CD14-positive monocyte (primary cell): ENCODE results near the gene RYR2. TPM values are rescaled to one million over a fixed set of nuclear protein-coding genes. Genes with fewer than 3 reads are reported as not detected.

ENCODE experiments used
- DNase-seq, 3 donors: peaks; one replicate each; pipeline ENCODE4 v3.0.0-alpha.2; 2011 to 2022
- H2AFZ ChIP-seq: 2 replicates; pipeline ENCODE4 v1.6.0; 2012; ENCODE audit warnings: mild to moderate bottlenecking, low read depth, low read length, inconsistent platforms; ENCODE audit not compliant: insufficient read depth, poor library complexity, severe bottlenecking
- H3K27ac ChIP-seq, 2 donors: 1 replicate in 1 of 2; 2 replicates in 1 of 2; pipeline ENCODE4 v1.5.1; 2012 to 2013; ENCODE audit warnings: low read length in 2 of 2, control low read depth in 1 of 2, inconsistent platforms in 1 of 2, low read depth in 1 of 2, mild to moderate bottlenecking in 1 of 2
- H3K27me3 ChIP-seq, 2 donors: one replicate each; pipeline versions ENCODE4 v1.6.0 to v1.6.1; 2011 to 2013; ENCODE audit warnings: low read length in 2 of 2; ENCODE audit not compliant: control insufficient read depth in 2 of 2, insufficient read depth in 2 of 2
- H3K36me3 ChIP-seq, 2 donors: replicated peaks in 1 of 2; 1 replicate in 1 of 2; 2 replicates in 1 of 2; pipeline versions ENCODE4 v1.5.1 to v1.6.1; 2012 to 2013; ENCODE audit warnings: low read length in 2 of 2, control low read depth in 1 of 2, inconsistent platforms in 1 of 2, mild to moderate bottlenecking in 1 of 2; ENCODE audit not compliant: insufficient read depth in 2 of 2, control insufficient read depth in 1 of 2
- H3K4me1 ChIP-seq, 2 donors: 1 replicate in 1 of 2; 2 replicates in 1 of 2; pipeline versions ENCODE4 v1.5.1 to v1.6.1; 2012 to 2013; ENCODE audit warnings: low read length in 2 of 2, control low read depth in 1 of 2, inconsistent platforms in 1 of 2, mild to moderate bottlenecking in 1 of 2, moderate library complexity in 1 of 2; ENCODE audit not compliant: insufficient read depth in 2 of 2, control insufficient read depth in 1 of 2
- H3K4me2 ChIP-seq: replicated peaks from 2 replicates; pipeline ENCODE3; 2012; ENCODE audit warnings: low read length, moderate library complexity, mild to moderate bottlenecking; ENCODE audit not compliant: poor library complexity, severe bottlenecking; ENCODE audit errors: extremely low read depth
- H3K4me3 ChIP-seq, 3 experiments: fragments of 200-600 bp in 1 of 3; sonication (generic) in 1 of 3; replicated peaks in 1 of 3; 1 replicate in 2 of 3; 2 replicates in 1 of 3; pipeline ENCODE4 v1.5.1; 2011 to 2013; ENCODE audit warnings: low read length in 3 of 3, mild to moderate bottlenecking in 3 of 3, control low read depth in 2 of 3, low read depth in 2 of 3, inconsistent platforms in 1 of 3, moderate library complexity in 1 of 3
- H3K79me2 ChIP-seq: 2 replicates; pipeline ENCODE4 v1.6.0; 2012; ENCODE audit warnings: mild to moderate bottlenecking, control low read depth, inconsistent platforms, low read length, moderate library complexity; ENCODE audit not compliant: insufficient read depth
- H3K9ac ChIP-seq: 2 replicates; pipeline ENCODE4 v1.6.0; 2017; ENCODE audit warnings: low read length, mild to moderate bottlenecking; ENCODE audit not compliant: insufficient read depth, poor library complexity, severe bottlenecking
- H3K9me3 ChIP-seq, 2 donors: replicated peaks in 1 of 2; 1 replicate in 1 of 2; 2 replicates in 1 of 2; pipeline versions ENCODE4 v1.5.1 to v1.6.1; 2012 to 2013; ENCODE audit warnings: low read length in 2 of 2, control low read depth in 1 of 2; ENCODE audit not compliant: control insufficient read depth in 1 of 2, insufficient read depth in 1 of 2
- H4K20me1 ChIP-seq: 2 replicates; pipeline ENCODE4 v1.6.0; 2012; ENCODE audit warnings: mild to moderate bottlenecking, low read length, control low read depth, moderate library complexity; ENCODE audit not compliant: insufficient read depth
- H3K27ac Mint-ChIP-seq, 7 donors: one replicate each; pipeline ENCODE4 v1.8.0; 2020; ENCODE audit warnings: mild to moderate bottlenecking in 7 of 7, mixed read lengths in 7 of 7, moderate library complexity in 6 of 7, inconsistent platforms in 2 of 7
- H3K27me3 Mint-ChIP-seq, 3 donors: one replicate each; pipeline ENCODE4 v1.8.0; 2021 to 2022; ENCODE audit warnings: low read depth in 3 of 3, mild to moderate bottlenecking in 3 of 3, mixed read lengths in 3 of 3, moderate library complexity in 3 of 3, inconsistent platforms in 1 of 3
- H3K36me3 Mint-ChIP-seq, 2 donors: one replicate each; pipeline ENCODE4 v1.8.0; 2020; ENCODE audit warnings: mixed read lengths in 2 of 2, inconsistent platforms in 1 of 2, mild to moderate bottlenecking in 1 of 2
- H3K4me1 Mint-ChIP-seq: one replicate; pipeline ENCODE4 v1.8.0; 2020; ENCODE audit warnings: mild to moderate bottlenecking, mixed read lengths
- H3K4me3 Mint-ChIP-seq, 2 donors: one replicate each; pipeline ENCODE4 v1.8.0; 2020; ENCODE audit warnings: mild to moderate bottlenecking in 2 of 2, mixed read lengths in 2 of 2, moderate library complexity in 1 of 2
- H3K9me3 Mint-ChIP-seq, 7 donors: one replicate each; pipeline ENCODE4 v1.8.0; 2020 to 2022; ENCODE audit warnings: mixed read lengths in 7 of 7, mild to moderate bottlenecking in 6 of 7, moderate library complexity in 6 of 7, inconsistent platforms in 2 of 7
- WGBS: methylation state at CpG from one replicate; pipeline ENCODE4 v1.1.5; 2013; ENCODE audit warnings: missing lambda C conversion rate; ENCODE audit not compliant: insufficient coverage; 5-methylcytosine and 5-hydroxymethylcytosine counted together
- intact Hi-C, 2 donors: fragments of 100-400 bp; cut with micrococcal nuclease; formaldehyde crosslinking; loops; one replicate each; pipeline versions ENCODE4 v1.15.0 to v1.15.1; 2023
- polyA plus RNA-seq, 3 donors: library from polyadenylated mRNA; depleted of rRNA in 1 of 3; unstranded in 2 of 3; stranded (reverse) in 1 of 3; fragments of 300-500 nt in 2 of 3; fragments of >200 nt in 1 of 3; fragmentation: Illumina TruSeq in 2 of 3; gene quantifications; 1 replicate in 2 of 3; 2 replicates in 1 of 3; pipeline ENCODE4 v1.2.3, GENCODE V29; 2012 to 2021
- TF ChIP-seq, protein P1 (sequence below): fragments of 200-600 bp; IDR thresholded peaks from one replicate; pipeline ENCODE4 v1.8.0; 2022; ENCODE audit warnings: antibody characterized with exemption, mild to moderate bottlenecking

The RYR2 gene
- polyA plus RNA-seq, 3 donors = not detected

DNA sequence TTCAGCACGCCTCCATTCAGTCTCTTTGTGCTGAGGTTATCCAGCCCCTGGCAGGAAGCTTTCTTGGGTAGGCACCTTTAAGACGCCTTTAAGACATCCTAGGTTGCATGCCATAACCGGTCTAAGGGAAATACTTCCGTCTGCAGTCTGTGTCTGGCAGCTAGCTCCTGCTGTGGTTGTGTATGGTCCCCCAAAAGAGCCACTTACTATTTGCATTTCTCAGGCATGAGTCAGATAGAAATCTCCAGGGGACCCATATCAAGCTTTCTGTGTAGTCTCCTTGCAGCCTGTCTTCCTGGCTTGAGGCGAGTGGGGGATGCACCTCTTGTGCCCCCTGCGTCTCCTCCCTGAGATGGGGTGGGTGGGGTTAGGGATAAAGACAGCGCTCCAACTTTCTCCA is 10.0 kb upstream of the RYR2 start:
- no peak overlapping the region for H3K9ac ChIP-seq
- no peak overlapping the region for H2AFZ ChIP-seq
- 40% methylated on average over 4 of the region's 7 CpGs for WGBS
- H3K27ac Mint-ChIP-seq = peak overlapping the region in 1 of 7 donors; percentile 9
- H3K27me3 Mint-ChIP-seq = peaks cover 2 to 6% (median 4%) of the 10 kb centered on the region in 3 donors
- H3K4me3 Mint-ChIP-seq = no peak overlapping the region
- no peak overlapping the region for H3K4me3 ChIP-seq
- no peak overlapping the region for H3K27ac ChIP-seq
- H3K27me3 ChIP-seq = no peaks in the 10 kb centered on the region
- no peaks in the 10 kb centered on the region for H3K9me3 ChIP-seq
- H3K9me3 Mint-ChIP-seq = peaks cover 0 to 2% (median 1%) of the 10 kb centered on the region in 7 donors
- no peaks in the 10 kb centered on the region for H3K79me2 ChIP-seq
- H3K36me3 Mint-ChIP-seq = no peaks in the 10 kb centered on the region
- TF ChIP-seq, protein P1, sequence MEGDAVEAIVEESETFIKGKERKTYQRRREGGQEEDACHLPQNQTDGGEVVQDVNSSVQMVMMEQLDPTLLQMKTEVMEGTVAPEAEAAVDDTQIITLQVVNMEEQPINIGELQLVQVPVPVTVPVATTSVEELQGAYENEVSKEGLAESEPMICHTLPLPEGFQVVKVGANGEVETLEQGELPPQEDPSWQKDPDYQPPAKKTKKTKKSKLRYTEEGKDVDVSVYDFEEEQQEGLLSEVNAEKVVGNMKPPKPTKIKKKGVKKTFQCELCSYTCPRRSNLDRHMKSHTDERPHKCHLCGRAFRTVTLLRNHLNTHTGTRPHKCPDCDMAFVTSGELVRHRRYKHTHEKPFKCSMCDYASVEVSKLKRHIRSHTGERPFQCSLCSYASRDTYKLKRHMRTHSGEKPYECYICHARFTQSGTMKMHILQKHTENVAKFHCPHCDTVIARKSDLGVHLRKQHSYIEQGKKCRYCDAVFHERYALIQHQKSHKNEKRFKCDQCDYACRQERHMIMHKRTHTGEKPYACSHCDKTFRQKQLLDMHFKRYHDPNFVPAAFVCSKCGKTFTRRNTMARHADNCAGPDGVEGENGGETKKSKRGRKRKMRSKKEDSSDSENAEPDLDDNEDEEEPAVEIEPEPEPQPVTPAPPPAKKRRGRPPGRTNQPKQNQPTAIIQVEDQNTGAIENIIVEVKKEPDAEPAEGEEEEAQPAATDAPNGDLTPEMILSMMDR = no peak
- intact Hi-C loops = no loop called here
- H3K4me2 ChIP-seq = no peak overlapping the region
- no peaks in the 10 kb centered on the region for H3K36me3 ChIP-seq
- H3K4me1 ChIP-seq = no peaks in the 10 kb centered on the region
- no peak for DNase-seq
- H3K4me1 Mint-ChIP-seq = no peaks in the 10 kb centered on the region
- H4K20me1 ChIP-seq = no peaks in the 10 kb centered on the region

DNA sequence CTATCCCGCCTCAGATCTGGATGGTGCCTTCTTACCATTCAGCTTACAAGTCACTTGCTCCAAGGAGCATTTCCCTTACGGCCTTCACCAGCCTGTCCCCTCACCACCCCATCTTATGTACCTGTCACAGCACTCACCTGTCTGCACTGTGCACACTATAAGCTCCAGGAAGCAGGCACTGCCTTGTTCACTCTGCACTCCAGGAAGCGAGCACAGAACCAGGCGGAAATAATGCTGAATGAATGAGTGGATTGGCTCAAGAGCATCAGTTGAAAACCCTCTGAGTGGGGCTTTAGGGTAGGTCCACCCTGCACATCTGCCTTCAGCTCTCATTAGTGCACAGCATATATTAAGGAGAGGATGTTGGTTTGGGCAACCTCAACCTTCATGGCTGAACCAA is 8.9 kb upstream of the RYR2 start:
- H3K9me3 Mint-ChIP-seq = peaks cover 0 to 2% (median 0%) of the 10 kb centered on the region in 7 donors
- H3K9ac ChIP-seq = no peak overlapping the region
- H3K4me1 ChIP-seq = no peaks in the 10 kb centered on the region
- H3K4me3 Mint-ChIP-seq = no peak overlapping the region
- no peak overlapping the region for H3K4me2 ChIP-seq
- no peak for DNase-seq
- H3K4me1 Mint-ChIP-seq = no peaks in the 10 kb centered on the region
- no peak overlapping the region for H3K4me3 ChIP-seq
- TF ChIP-seq, protein P1 = no peak
- no peak overlapping the region for H3K27ac ChIP-seq
- peaks cover 1 to 6% (median 2%) of the 10 kb centered on the region in 3 donors for H3K27me3 Mint-ChIP-seq
- no peaks in the 10 kb centered on the region for H3K36me3 Mint-ChIP-seq
- H3K79me2 ChIP-seq = no peaks in the 10 kb centered on the region
- no peak overlapping the region for H3K27ac Mint-ChIP-seq
- intact Hi-C loops = no loop called here
- no peaks in the 10 kb centered on the region for H3K27me3 ChIP-seq
- H2AFZ ChIP-seq = no peak overlapping the region
- H3K9me3 ChIP-seq = no peaks in the 10 kb centered on the region
- 79% methylated on average over 2 of the region's 4 CpGs for WGBS
- no peaks in the 10 kb centered on the region for H3K36me3 ChIP-seq
- no peaks in the 10 kb centered on the region for H4K20me1 ChIP-seq
